GM18526 (cell line): ENCODE measurements around the gene ZC3H12C.

ENCODE experiments used
- POLR2A ChIP-seq: IDR thresholded peaks from 3 replicates; pipeline ENCODE4 v1.6.1; 2011; ENCODE audit not compliant: insufficient read length; ENCODE audit errors: extremely low read depth

Gene ZC3H12C

DNA sequence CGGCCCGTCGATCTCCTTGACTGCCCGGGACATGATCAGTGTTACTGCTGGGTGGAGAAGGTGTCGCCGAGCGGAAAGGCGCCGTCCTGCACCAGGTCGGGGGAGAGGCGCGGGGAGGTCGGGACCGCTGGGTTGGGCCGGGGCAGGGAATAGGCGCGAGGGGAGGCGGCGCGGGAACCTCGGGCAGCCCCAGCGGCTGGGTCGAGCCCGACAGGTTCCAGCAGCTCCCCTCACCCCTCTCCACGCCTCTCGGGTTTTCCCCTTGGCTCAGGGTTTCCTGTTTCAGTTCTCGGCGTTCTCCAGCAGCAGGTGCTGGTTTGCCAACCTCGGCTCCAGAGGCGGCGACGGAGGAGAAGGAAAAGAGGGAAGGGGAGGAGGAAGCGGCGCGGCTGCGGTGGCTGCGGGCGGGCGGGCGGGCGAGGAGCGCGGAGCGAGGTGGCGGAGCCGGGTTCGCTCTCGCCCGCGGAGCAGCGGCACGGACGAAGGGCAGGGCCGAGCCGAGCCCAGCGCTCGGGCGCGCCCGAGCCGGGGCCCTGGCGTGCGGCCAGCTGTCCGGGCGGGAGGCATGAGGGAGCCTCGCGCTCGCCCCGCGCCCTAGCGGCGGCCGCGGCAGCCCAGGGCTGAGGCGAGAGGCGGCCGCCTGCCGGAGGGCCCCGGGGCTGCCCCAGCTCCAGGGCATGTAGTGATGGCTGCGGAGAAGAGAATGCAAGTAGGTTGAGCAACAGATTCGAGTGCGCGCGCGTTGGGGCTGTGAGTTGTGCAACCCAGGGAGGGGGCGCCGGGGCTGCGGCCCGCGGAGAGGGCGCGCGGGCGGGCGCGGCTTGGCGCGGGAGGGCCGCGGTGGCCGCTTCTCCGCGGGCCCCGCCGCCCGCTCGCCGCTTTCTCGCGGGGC is at the start of gene ZC3H12C:
TSS of gene ZC3H12C (plus strand) at position 878 of the 892 bp plus-strand sequence. CDS start 20 bp downstream, outside the sequence.
- peak; percentile 53 for TF ChIP-seq POLR2A

- TF ChIP-seq POLR2A: no peak
Measured at GRCh38 chr11:110044226-110044968, 48.8 kb upstream of the ZC3H12C start.

GRCh38 chr11:110046775-110047380 is 46.3 kb upstream of the ZC3H12C start:
- no peak for TF ChIP-seq POLR2A

DNA sequence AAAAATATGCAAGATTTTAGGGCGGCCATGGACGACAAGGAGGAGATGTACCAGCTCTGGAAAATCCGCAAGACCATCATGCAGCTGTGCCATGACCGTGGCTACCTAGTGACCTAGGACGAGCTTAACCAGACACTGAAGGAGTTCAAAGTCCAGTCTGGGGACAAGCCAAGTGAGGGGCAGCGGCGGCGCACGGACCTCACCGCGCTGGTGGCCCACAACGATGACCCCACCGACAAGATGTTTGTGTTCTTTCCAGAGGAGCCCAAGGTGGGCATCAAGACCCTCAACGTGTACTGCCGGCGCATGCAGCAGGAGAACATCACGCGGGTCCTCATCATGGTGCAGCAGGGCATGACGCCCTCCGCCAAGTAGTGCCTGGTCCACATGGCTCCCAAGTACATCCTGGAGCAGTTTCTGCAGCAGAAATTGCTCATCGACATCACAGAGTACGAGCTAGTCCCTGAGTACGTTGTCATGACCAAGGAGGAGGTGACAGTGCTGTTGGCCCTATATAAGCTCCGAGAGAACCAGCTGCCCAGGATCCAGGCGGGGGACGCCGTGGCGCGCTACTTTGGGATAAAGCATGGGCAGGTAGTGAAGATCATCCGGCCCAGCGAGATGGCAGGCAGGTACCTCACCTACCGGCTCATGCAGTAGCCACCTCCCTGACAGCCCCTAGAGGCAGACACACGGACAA is 43.5 kb upstream of the ZC3H12C start:
- no peak for TF ChIP-seq POLR2A

- TF ChIP-seq POLR2A: no peak
Measured at GRCh38 chr11:110050201-110050506, 43.0 kb upstream of the ZC3H12C start.

DNA sequence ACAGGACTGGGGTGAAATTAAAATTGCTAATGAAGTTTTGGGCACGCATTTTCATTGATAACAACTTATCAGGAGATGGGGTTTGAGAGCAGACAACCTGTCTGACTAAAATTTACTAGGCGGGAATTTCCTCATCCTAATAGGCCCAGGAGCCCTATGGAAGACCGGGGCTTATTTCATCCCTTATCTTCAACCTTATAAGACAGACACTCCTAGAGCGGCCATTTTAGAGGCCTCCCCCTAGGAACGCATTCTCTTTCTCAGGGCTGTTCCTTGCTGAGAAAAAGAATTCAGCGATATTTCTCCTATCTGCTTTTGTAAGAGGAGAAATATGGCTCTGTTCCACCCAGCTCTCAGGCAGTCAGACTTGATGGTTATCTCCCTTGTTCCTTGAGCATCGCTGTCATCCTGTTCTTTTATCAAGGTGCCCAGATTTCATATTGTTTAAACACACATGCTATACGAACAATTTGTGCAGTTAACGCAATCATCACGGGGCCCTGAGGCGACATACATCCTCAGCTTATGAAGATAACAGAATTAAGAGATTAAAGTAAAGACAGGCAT is 39.3 kb upstream of the ZC3H12C start:
- TF ChIP-seq POLR2A: no peak

DNA sequence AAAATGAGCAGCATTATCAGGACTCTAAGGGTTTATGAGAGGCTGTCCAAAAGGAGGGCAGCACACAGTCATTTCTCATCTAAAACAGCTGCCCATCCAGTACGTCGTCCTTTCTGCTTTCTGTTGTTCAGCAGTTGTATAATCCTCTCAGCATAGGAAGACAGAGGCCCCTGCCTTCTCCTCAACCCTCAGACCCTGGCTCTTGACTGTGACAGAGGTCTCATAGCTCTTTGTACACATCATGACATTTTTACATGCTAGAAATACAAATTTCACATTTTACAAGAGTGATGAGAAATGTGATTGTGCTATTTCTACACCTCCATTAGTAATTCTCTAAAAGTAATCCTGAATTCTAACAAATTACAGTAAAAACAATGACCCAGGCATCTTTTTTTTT is 36.2 kb upstream of the ZC3H12C start:
- no peak for TF ChIP-seq POLR2A

DNA sequence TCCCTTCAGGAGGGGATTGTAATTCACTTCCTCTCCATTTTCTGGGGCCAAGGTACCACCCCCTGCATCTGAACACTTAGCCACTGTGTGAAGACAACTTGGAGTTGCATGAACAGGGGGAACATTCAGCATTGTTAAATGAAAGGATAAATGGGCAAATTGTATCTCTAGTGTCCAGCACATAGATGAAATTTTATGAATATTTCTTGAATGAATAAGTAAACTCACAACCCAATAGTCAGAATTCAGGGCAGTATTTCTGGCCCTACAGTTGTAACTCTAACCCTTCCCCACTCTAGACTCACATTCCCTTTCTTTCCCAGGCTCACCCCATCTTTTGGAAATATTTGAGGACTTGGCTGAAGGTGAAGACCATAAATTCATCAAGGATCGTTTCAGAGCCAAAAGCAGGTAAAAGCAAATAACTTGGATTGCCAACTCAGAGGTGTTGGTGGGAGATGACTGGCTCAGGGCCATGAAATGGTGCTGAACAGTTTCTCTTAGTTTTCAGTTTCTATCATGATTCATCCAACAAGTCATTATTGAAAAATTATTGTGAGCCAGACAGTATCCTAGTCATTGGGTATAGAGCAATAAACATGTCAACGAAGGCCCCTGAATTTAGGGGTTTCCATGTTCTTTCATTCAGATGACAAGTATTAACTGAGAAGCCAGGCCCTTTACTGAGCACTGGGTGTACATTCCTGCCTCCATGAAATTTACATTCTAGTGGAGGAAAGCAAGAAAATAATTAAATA is 33.3 kb upstream of the ZC3H12C start:
- TF ChIP-seq POLR2A: no peak

GRCh38 chr11:110061296-110061695 is 31.9 kb upstream of the ZC3H12C start:
- TF ChIP-seq POLR2A: no peak

GRCh38 chr11:110062247-110062646 is 30.9 kb upstream of the ZC3H12C start:
- TF ChIP-seq POLR2A: no peak

DNA sequence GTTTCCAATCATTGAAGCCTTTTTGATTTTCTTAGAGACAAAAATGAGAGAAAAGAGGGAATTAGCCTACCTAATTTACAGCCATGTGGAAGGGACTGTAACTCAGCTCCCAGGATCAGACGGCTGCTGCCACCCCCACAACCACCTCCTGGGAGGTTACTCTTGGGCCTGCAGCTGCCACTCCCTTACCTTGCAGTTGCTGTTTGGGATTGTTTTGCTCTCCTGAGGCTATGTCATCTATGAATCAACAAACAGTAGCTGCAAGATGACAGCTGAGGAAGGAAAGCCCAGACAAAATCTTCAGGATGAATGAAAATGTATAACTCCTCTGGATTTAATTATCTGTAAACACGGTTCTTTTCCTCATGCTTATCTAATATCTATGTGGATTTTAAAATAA is 28.0 kb upstream of the ZC3H12C start:
- no peak for TF ChIP-seq POLR2A

- no peak for TF ChIP-seq POLR2A
Measured at GRCh38 chr11:110069158-110069737, 23.9 kb upstream of the ZC3H12C start.

DNA sequence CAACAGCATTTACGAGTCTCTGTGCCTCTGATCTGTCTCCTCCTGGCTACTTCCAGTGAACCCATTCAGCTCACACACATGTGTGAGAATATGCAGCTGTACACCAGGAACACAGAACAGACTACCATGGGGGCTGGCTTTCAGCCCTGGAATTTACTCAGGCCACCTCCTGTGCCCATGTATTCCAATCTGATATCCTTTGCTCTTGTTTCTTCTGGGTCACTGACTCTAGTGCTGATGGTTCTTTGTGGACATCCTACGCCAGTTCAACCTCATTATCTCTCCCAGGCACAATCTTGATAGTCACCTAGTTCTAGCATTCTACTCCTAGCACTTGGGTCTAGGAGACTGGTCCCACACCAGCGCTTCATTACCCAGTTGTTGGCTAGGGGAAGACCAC is 23.0 kb upstream of the ZC3H12C start:
- TF ChIP-seq POLR2A: no peak

DNA sequence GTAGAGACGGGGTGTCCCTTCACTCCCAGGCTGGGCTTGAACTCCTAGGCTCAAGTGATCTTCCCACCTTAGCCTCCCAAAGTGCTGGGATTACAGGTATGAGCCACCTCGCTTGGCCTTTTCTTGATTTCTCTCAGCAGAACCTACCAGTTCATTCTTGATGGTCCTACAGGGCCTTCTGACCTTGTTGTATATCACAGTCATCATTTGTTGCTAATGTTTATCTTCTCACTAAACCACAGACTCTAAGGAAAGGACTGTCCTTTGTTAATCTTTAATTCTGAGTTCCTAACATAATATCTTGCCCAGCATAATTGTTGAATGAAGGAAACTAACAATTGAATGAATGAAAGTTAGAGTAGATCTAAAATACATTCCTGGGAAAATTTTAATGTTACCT is 22.0 kb upstream of the ZC3H12C start:
- no peak for TF ChIP-seq POLR2A
